ENCODE data around the gene ABHD17A. TPM values are rescaled to one million over a fixed set of nuclear protein-coding genes. Genes with fewer than 3 reads are reported as not detected.
A peak's percentile ranks its signal among the peaks of the same experiment; 100 is the strongest.
"Not testable (repeated sequence)": the region's sequence is repeated elsewhere in the genome, so short reads cannot be mapped to it uniquely, and the experiment has no call there.

ABHD17A gene
- total RNA-seq, 2 experiments from 2014 or later = 108 to 110 TPM

- H3K27me3 Mint-ChIP-seq; H3K27ac Mint-ChIP-seq; H3K4me3 Mint-ChIP-seq; intact Hi-C loops (cut with micrococcal nuclease); DNase-seq; H3K9me3 Mint-ChIP-seq: not testable (repeated sequence)
- ChIA-PET CTCF (interaction anchor here (1.1 kb wide), 1 partner anchor 11 kb away, joined by 3 read pairs; no protein-coding TSS in a partner anchor), POLR2A (interaction anchor here (2.4 kb wide), 1 partner anchor 11 kb away, joined by 20 read pairs; no protein-coding TSS in a partner anchor)
- Mint-ChIP-seq H3K36me3 (peaks cover 16% of the 10 kb centered on the region), H3K4me1 (ENCODE audit: low read depth) (peaks cover 23% of the 10 kb centered on the region)
Observed at GRCh38 chr19:1886360-1886759, 1.1 kb upstream of the ABHD17A start.

- Mint-ChIP-seq H3K9me3 (no peaks in the 10 kb centered on the region), H3K36me3 (peaks cover 16% of the 10 kb centered on the region), H3K27me3 (no peaks in the 10 kb centered on the region), H3K4me1 (ENCODE audit: low read depth) (peaks cover 27% of the 10 kb centered on the region), H3K27ac (peak overlapping the region; percentile 98), H3K4me3 (peak overlapping the region; percentile 95)
- DNase-seq = no peak
- CTCF ChIA-PET = interaction anchor here (0.7 to 3.3 kb wide), 5 partner anchors 9 to 20 kb away, joined by 3 to 19 read pairs (median 6); no protein-coding TSS in a partner anchor
- POLR2A ChIA-PET = interaction anchor here (1.0 to 2.4 kb wide), 6 partner anchors 9 to 28 kb away, joined by 3 to 20 read pairs (median 4); partner anchors contain the start of genes ADAT3 and SCAMP4
- intact Hi-C loops (cut with micrococcal nuclease) = loop anchor here (1.0 to 5.0 kb wide), 4 partner anchors 9 to 197 kb away; partner anchors contain the start of genes ADAT3 and SCAMP4
Observed at GRCh38 chr19:1884719-1885334, 469 bp downstream of the ABHD17A start.

- ChIA-PET POLR2A (interaction anchor here (1.0 to 2.4 kb wide), 6 partner anchors 8 to 27 kb away, joined by 3 to 20 read pairs (median 4); partner anchors contain the start of genes ADAT3 and SCAMP4), CTCF (interaction anchor here (1.2 to 3.3 kb wide), 4 partner anchors 9 to 44 kb away, joined by 3 to 19 read pairs (median 6); no protein-coding TSS in a partner anchor)
- peak; percentile 60 for DNase-seq
- H3K4me1 Mint-ChIP-seq (ENCODE audit: low read depth) = peaks cover 27% of the 10 kb centered on the region
- H3K9me3 Mint-ChIP-seq = no peaks in the 10 kb centered on the region
- H3K27ac Mint-ChIP-seq = peak overlapping the region; percentile 98
- H3K27me3 Mint-ChIP-seq = no peaks in the 10 kb centered on the region
- H3K4me3 Mint-ChIP-seq = peak overlapping the region; percentile 95
- peaks cover 16% of the 10 kb centered on the region for H3K36me3 Mint-ChIP-seq
- intact Hi-C loops (cut with micrococcal nuclease) = loop anchor here (1.0 to 5.0 kb wide), 2 partner anchors 8 to 198 kb away; no protein-coding TSS in a partner anchor
Observed at GRCh38 chr19:1884291-1884718, 991 bp downstream of the ABHD17A start.

GRCh38 chr19:1883784-1884183 lies 1.5 kb downstream of the ABHD17A start:
- CTCF ChIA-PET = interaction anchor here (1.2 to 3.3 kb wide), 4 partner anchors 9 to 45 kb away, joined by 3 to 19 read pairs (median 6); no protein-coding TSS in a partner anchor
- POLR2A ChIA-PET = interaction anchor here (1.2 to 2.4 kb wide), 4 partner anchors 9 to 27 kb away, joined by 3 to 20 read pairs (median 4); partner anchors contain the start of genes ADAT3 and SCAMP4
- Mint-ChIP-seq H3K27ac (peak overlapping the region; percentile 98), H3K9me3 (no peaks in the 10 kb centered on the region), H3K4me3 (peak overlapping the region; percentile 95), H3K4me1 (ENCODE audit: low read depth) (peaks cover 27% of the 10 kb centered on the region), H3K36me3 (peaks cover 16% of the 10 kb centered on the region), H3K27me3 (no peaks in the 10 kb centered on the region)
- intact Hi-C loops (cut with micrococcal nuclease) = loop anchor here (1.0 to 5.0 kb wide), 3 partner anchors 7 to 199 kb away; no protein-coding TSS in a partner anchor
- DNase-seq = peak; percentile 45

GRCh38 chr19:1882786-1883692 lies 2.3 kb downstream of the ABHD17A start:
- no peaks in the 10 kb centered on the region for H3K27me3 Mint-ChIP-seq

GRCh38 chr19:1882089-1882785 lies 3.1 kb downstream of the ABHD17A start:
- H3K27me3 Mint-ChIP-seq = no peaks in the 10 kb centered on the region
- H3K27ac Mint-ChIP-seq = peak overlapping the region; percentile 98
- H3K9me3 Mint-ChIP-seq = no peaks in the 10 kb centered on the region
- ChIA-PET CTCF (interaction anchor here (1.0 to 3.3 kb wide), 2 partner anchors 15 to 17 kb away, joined by 3 to 19 read pairs; no protein-coding TSS in a partner anchor), POLR2A (interaction anchor here (0.9 to 2.7 kb wide), 3 partner anchors 8 to 15 kb away, joined by 3 to 11 read pairs (median 3); no protein-coding TSS in a partner anchor)
- peaks cover 16% of the 10 kb centered on the region for H3K36me3 Mint-ChIP-seq
- intact Hi-C loops (cut with micrococcal nuclease) = loop anchor here (2.0 to 5.0 kb wide), 2 partner anchors 17 to 200 kb away; no protein-coding TSS in a partner anchor
- DNase-seq = peak; percentile 86
- H3K4me1 Mint-ChIP-seq (ENCODE audit: low read depth) = peaks cover 27% of the 10 kb centered on the region
- peak overlapping the region; percentile 95 for H3K4me3 Mint-ChIP-seq

More at GRCh38 chr19:1882786-1883692, 2.3 kb downstream of the ABHD17A start:
- Mint-ChIP-seq H3K4me1 (ENCODE audit: low read depth) (peaks cover 27% of the 10 kb centered on the region), H3K27ac (peak overlapping the region; percentile 98), H3K4me3 (peak overlapping the region; percentile 95), H3K36me3 (peaks cover 16% of the 10 kb centered on the region), H3K9me3 (no peaks in the 10 kb centered on the region)
- ChIA-PET POLR2A (interaction anchor here (0.9 to 2.7 kb wide), 5 partner anchors 8 to 26 kb away, joined by 3 to 11 read pairs (median 3); no protein-coding TSS in a partner anchor), CTCF (interaction anchor here (1.2 to 3.3 kb wide), 4 partner anchors 8 to 46 kb away, joined by 3 to 19 read pairs (median 6); no protein-coding TSS in a partner anchor)
- intact Hi-C loops (cut with micrococcal nuclease) = loop anchor here (2.0 to 5.0 kb wide), 2 partner anchors 18 to 199 kb away; no protein-coding TSS in a partner anchor
- DNase-seq = no peak

GRCh38 chr19:1881393-1882088 lies 3.8 kb downstream of the ABHD17A start:
- H3K4me1 Mint-ChIP-seq (ENCODE audit: low read depth) = peaks cover 27% of the 10 kb centered on the region
- peaks cover 16% of the 10 kb centered on the region for H3K36me3 Mint-ChIP-seq
- POLR2A ChIA-PET = interaction anchor here (2.7 kb wide), 1 partner anchor 16 kb away, joined by 11 read pairs; no protein-coding TSS in a partner anchor
- not testable (repeated sequence) for DNase-seq, H3K27me3 Mint-ChIP-seq, H3K9me3 Mint-ChIP-seq
- CTCF ChIA-PET = interaction anchor here (1.0 kb wide), 1 partner anchor 16 kb away, joined by 3 read pairs; no protein-coding TSS in a partner anchor
- H3K4me3 Mint-ChIP-seq = peak overlapping the region; percentile 95
- peak overlapping the region; percentile 98 for H3K27ac Mint-ChIP-seq
- intact Hi-C loops (cut with micrococcal nuclease) = loop anchor here (2.0 to 5.0 kb wide), 2 partner anchors 17 to 201 kb away; no protein-coding TSS in a partner anchor

GRCh38 chr19:1880611-1881392 lies 4.5 kb downstream of the ABHD17A start:
- Mint-ChIP-seq H3K4me1 (ENCODE audit: low read depth) (peaks cover 32% of the 10 kb centered on the region), H3K27me3 (no peaks in the 10 kb centered on the region), H3K36me3 (peaks cover 19% of the 10 kb centered on the region), H3K27ac (peak overlapping the region; percentile 69), H3K9me3 (no peaks in the 10 kb centered on the region), H3K4me3 (peak overlapping the region; percentile 23)
- no peak for DNase-seq
- intact Hi-C loops (cut with micrococcal nuclease) = loop anchor here (5.0 kb wide), 1 partner anchor 201 kb away; no protein-coding TSS in a partner anchor
- CTCF ChIA-PET = no interaction called here
- POLR2A ChIA-PET = interaction anchor here (2.7 kb wide), 1 partner anchor 17 kb away, joined by 11 read pairs; no protein-coding TSS in a partner anchor

- CTCF ChIA-PET, H3K27ac Mint-ChIP-seq, POLR2A ChIA-PET, DNase-seq, H3K4me3 Mint-ChIP-seq, H3K9me3 Mint-ChIP-seq, H3K27me3 Mint-ChIP-seq: not testable (repeated sequence)
- Mint-ChIP-seq H3K4me1 (ENCODE audit: low read depth) (peaks cover 32% of the 10 kb centered on the region), H3K36me3 (peaks cover 25% of the 10 kb centered on the region)
- intact Hi-C loops (cut with micrococcal nuclease) = loop anchor here (5.0 kb wide), 1 partner anchor 202 kb away; no protein-coding TSS in a partner anchor
Observed at GRCh38 chr19:1879982-1880381, 5.3 kb downstream of the ABHD17A start.

GRCh38 chr19:1878583-1878982 lies 6.7 kb downstream of the ABHD17A start:
- POLR2A ChIA-PET; CTCF ChIA-PET; intact Hi-C loops (cut with micrococcal nuclease); H3K27ac Mint-ChIP-seq; DNase-seq; H3K4me3 Mint-ChIP-seq; H3K9me3 Mint-ChIP-seq; H3K27me3 Mint-ChIP-seq: not testable (repeated sequence)
- peaks cover 35% of the 10 kb centered on the region for H3K4me1 Mint-ChIP-seq (ENCODE audit: low read depth)
- peaks cover 25% of the 10 kb centered on the region for H3K36me3 Mint-ChIP-seq
